22Rv1 (cell line): ENCODE data around the gene MRPL55.
A peak's percentile ranks its signal among the peaks of the same experiment; 100 is the strongest.

ENCODE experiments used
- ZFX ChIP-seq: fragments of 450-650 bp; IDR thresholded peaks from 2 replicates; pipeline ENCODE4 v1.6.1; 2017; ENCODE audit warnings: antibody characterized with exemption, borderline replicate concordance
- TF ChIP-seq, protein P1 (sequence below): fragments of 450-650 bp; IDR thresholded peaks from 2 replicates; pipeline ENCODE4 v1.5.1; 2017; ENCODE audit warnings: mild to moderate bottlenecking

DNA sequence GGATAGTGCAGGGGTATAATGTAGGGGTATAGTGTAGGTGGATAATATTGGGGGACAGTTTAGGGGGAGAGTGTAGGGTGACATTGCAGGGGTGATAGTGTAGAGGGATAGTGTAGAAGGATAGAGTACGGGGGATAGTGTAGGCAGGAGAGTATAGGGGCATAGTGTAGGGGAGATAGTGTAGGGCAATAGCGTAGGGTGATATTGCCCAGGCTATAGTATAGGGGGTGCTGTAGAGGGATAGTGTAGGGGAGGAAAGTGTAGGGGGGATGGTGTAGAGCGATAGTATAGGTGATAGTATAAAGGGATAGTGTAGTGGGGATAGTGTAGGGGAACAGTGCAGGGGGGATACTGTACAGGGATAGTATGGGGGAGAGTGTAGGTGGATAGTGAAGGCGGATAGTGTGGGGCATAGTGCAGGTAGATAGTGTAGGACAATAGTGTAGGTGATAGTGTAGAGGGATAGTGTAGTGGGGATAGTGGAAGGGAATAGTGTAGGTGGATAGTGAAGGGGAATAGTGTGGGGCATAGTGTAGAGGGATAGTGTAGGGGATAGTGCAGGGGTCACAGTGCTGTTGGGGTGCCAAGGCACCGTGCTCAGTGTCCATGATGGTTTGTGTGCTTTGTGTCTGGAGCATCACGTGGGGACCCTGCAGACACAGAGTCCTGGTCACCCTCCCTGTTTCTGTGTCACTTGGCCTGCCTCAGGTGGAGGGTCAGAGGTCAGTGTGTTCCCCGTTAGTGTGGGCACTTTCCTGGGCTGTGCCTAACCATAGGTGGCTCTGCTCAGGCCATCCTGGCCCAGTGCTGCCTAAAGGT lies 37.1 kb downstream of the MRPL55 start:
- TF ChIP-seq, protein P1, sequence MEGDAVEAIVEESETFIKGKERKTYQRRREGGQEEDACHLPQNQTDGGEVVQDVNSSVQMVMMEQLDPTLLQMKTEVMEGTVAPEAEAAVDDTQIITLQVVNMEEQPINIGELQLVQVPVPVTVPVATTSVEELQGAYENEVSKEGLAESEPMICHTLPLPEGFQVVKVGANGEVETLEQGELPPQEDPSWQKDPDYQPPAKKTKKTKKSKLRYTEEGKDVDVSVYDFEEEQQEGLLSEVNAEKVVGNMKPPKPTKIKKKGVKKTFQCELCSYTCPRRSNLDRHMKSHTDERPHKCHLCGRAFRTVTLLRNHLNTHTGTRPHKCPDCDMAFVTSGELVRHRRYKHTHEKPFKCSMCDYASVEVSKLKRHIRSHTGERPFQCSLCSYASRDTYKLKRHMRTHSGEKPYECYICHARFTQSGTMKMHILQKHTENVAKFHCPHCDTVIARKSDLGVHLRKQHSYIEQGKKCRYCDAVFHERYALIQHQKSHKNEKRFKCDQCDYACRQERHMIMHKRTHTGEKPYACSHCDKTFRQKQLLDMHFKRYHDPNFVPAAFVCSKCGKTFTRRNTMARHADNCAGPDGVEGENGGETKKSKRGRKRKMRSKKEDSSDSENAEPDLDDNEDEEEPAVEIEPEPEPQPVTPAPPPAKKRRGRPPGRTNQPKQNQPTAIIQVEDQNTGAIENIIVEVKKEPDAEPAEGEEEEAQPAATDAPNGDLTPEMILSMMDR: 0 out of 2 replicates have a peak, but pooled peaks have one; percentile 8
- no peak for TF ChIP-seq ZFX
